NOMO-1 treated with DMSO at 0.1 percent for 48 hours (cell line): Measurements from ENCODE around the gene PKN3.
"Not testable (repeated sequence)": the region's sequence is repeated elsewhere in the genome, so short reads cannot be mapped to it uniquely, and the experiment has no call there.

Experiments
- DNase-seq: peaks from one replicate; lab custom pipeline; 2025; ENCODE audit not compliant: unreplicated experiment; lab: John Stamatoyannopoulos, UW

PKN3 gene

DNA sequence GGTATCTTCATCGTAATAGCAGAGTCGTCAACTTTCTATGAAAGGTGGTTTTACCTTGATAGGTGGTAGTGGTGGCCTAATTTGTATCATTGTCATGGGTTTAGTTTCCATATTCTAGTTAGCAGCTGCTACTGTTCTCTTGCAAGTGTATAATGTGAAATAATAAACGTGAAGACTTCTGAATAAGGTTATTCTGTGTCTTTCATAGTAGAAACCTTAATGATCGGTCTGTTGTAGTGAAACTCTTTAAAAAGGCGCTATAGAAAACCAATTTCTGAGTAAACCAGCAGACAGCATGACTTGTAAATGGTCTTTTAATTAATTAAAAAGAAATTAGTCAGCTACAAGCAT, 11.6 kb upstream of the PKN3 start:
- no peak for DNase-seq

DNA sequence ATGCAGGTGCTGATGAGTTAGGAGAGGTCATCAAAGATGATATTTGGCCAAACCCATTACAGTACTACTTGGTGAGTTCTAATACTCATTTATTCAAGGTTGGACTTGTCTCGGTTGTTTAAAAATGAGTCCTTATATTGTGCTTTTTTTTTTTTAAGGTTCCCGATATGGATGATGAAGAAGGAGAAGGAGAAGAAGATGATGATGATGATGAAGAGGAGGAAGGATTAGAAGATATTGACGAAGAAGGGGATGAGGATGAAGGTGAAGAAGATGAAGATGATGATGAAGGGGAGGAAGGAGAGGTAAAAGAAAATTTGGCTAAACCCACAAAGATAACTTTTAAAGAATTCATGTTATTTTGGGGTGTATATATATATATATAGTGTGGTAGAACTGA, 8.6 kb upstream of the PKN3 start:
- not testable (repeated sequence) for DNase-seq

DNA sequence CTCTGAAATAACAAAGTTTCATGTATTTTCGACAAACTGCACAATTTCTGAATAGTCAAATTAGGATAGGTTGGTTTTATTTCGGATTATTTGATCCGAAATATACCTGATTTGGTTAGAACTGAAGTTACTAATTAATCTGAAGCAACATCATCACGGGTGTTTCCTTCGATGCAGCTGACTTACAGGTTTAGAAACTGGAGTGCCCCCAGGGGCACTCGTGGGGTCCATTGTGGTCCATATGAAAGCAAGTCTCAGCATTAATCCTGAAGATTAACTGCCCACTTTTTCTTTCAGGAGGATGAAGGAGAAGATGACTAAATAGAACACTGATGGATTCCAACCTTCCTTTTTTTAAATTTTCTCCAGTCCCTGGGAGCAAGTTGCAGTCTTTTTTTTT, 8.0 kb upstream of the PKN3 start:
- no peak for DNase-seq

DNA sequence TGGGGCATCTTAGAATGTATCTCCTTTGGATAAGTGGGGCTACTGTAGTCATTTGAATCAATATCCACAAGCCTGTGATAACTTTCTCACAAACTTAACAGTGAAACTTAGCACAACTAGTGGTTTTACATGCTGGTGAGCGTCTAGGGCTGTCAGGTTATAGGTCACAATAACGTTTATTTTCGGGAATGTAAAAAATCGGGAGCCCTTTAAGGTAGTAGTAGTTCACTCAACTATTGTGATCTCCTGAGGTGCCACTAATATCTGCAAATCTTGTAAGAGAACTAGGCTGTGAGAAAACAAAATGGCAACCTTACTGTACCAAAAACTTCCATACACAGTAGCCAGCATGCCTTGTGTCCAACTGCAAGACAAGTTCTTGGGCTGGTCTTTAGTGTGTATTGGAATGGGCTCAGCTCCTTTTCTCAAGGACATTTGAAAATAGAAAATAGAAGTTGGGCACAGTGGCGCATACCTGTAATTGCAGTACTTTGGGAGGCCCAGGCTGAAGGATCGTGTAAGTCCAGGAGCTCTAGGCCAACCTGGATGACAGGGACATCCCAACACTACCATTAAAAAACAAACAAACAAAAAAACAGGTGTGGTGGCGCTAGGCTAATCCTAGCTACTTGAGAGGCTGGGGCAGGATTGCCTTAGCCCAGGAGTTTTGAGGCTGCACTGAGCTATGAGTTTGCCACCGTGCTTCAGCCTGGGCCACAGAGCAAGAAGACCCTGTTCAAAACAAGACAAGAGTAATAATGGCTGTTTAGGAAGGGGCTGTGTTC, 5.2 kb upstream of the PKN3 start:
- DNase-seq: no peak

DNA sequence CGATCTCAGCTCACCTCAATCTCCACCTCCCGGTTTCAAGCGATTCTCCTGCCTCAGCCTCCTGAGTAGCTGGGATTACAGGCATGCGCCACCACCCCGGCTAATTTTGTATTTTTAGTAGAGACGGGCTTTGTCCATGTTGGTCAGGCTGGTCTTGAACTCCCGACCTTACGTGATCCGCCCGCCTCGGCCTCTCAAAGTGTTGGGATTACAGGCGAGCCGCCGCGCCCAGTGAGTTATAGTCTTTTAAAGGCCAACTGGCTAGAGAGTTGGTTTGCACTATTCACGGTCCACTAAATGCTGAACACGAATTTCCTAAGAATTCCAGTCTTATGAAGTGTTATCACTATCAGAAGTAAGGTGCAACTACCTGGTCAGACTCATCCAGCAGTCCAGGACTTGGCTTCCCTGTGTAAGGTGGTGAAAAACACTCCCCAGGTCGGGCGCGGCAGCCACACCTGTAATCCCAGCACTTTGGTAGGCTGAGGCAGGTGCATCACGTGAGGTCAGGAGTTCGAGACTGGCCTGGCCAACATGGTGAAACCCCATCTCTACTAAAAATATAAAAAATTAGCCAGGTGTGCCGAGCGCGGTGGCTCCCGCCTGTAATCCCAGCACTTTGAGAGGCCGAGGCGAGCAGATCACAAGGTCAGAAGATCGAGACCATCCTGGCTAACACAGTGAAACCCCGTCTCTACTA, 3.1 kb upstream of the PKN3 start:
- not testable (repeated sequence) for DNase-seq

DNA sequence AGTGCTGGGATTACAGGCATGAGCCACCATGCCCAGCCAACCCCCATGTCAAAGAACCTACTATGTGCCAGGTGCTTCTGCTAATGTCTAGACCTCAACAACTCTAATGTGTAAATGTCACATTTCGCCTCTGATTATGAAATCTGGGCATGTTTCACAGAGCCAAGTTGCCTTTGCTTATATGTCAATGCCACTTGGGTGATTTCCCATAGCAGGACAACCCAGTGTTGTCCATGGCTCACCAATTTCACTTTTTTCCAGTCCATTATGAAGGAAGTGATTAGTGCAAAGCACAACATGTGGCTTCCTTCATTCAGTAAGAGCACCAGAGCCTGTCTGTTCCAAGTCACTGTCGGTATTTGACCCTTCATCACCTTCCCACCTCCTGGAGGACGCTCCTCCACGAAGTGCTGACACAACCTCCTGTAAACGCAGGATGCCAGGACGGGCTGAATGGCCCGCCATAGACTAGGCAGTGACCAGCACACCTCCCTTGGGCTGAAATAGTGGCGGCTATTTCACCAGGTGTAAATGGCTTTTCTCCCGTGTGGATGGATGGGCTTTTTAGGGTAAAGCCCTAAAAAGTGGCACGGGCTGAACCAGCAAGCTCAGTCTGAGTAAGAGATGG, 962 bp upstream of the PKN3 start:
- no peak for DNase-seq

DNA sequence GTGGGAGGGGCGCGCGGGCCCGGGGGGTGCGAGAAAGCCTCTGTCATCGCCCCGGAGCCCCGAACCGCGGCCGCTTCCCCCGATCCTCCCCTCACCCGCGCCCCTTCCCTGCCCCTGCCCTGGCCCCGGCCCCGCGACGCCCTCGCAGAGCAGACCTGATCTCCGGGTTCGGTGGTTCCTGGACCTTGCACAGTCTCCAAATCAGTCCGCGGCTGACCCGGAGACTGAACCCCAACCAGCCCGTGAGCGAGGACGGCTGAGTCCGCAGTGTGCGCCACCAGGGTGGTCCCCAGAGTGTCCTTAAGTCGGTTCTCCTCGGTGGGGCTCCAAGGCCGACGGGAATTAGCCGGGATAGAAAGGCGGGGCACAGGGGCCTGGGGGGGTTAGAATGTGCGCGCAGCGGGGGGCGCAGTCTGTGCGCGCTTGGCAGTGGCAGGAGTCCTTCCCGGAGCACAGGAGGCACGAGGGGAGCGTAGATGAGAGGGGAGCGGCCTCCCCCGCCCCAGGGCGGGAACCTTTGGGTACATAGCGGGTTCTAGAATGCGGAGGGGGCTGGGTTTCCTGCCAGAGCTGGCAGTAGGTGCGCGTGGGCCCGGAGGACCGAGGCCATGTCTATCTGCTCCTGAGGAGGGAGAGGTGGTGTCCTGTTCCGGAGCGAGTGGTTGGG, 779 bp downstream of the PKN3 start:
- no peak for DNase-seq

DNA sequence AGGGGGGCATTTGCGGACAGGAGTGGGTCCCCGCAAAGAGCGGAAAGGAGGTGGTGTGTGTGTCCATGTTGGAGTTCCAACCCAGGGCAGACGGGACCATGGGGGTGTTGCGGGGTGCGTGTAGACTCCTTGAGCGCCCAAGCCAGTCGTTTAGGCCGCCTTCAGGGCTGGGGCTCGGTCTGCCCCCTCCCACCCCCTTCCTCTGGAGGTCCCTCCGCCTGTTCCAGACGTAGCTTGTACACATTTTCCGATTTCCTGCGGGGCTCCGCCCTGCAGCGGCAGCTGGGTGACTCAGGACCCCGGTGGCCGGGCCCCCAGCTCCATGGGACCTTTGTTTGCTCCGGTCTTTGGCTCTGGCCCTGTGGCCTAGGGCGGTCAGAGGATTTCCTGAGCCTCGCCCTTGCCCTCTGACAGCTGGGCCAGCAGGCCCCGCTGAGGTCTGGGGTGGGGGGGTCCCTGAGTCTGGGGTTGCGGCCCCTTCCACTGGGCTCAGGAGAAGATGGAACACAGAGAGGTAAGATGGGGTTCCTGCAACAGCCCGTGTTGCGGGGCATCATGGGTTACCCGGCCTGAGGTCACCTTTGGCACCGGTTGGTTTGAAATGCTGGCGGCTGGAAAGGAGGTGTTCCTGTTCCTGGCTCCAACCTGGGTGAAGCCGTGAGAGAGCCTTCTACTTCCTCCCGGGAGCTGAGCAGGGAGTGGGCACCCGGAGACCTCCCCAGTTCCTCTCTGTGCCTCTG, 1.5 kb downstream of the PKN3 start:
- DNase-seq: no peak

DNA sequence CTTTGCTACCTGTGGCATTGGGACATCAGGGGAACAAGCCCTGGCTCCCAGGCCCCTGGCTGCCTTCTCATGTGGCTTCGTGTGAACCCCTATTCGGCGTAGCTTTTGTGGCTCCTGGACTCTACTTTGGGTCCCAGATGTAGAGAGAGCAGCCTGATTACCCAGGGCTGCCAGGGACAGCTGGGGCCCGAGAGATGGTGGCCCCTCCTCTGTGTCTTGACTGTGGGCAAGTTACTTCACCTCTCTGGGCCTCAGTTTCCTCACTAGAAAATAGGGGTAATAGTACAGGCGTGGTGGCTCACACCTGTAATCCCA, 2.0 kb downstream of the PKN3 start:
- no peak for DNase-seq

DNA sequence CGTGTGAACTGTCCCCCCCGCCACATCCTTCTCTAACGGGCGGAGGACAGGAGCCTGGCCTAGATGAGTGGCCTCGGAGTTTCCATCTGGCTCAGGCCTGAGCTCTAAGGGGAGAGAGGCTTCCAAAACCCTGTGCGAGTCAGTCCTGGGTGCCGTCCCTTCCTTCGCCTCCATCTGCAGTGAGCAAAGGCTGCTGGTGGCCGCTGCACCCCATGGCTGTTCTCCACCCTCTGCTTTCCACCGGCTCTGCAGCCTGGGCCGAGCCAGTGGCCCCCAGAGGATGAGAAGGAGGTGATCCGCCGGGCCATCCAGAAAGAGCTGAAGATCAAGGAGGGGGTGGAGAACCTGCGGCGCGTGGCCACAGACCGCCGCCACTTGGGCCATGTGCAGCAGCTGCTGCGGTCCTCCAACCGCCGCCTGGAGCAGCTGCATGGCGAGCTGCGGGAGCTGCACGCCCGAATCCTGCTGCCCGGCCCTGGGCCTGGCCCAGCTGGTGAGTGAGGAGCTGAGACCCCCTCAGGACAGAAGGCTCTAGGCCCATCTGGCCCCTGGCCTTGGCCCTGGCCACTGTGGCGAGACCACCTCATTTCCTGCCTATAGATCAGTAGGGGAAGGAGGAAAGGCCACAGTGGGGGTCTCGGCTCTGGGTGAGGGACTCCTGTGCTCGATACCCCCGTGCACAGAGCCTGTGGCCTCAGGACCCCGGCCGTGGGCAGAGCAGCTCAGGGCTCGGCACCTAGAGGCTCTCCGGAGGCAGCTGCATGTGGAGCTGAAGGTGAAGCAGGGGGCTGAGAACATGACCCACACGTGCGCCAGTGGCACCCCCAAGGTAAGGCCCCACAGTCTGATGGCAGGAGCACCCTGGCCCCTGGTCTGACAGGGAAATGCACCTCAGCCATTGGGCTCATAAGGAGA, 3.0 kb downstream of the PKN3 start:
- no peak for DNase-seq

DNA sequence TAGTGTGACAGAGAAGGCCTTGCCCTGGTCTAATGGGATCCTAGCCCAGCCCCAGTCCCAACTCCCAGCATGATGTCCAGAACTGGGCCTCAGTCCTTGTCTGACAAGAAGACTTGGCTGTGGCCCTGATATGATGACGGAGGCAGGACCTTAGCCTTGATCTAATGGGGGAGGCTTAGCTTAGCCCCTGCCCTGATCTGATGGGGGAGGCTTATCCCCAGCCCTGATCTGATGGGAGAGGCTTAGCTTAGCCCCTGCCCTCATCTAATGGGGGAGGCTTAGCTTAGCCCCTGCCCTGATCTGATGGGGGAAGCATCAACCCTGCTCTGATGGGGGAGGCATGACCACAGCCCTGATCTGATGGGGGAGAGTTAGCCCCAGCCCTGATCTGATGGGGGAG, 3.7 kb downstream of the PKN3 start:
- DNase-seq: no peak

DNA sequence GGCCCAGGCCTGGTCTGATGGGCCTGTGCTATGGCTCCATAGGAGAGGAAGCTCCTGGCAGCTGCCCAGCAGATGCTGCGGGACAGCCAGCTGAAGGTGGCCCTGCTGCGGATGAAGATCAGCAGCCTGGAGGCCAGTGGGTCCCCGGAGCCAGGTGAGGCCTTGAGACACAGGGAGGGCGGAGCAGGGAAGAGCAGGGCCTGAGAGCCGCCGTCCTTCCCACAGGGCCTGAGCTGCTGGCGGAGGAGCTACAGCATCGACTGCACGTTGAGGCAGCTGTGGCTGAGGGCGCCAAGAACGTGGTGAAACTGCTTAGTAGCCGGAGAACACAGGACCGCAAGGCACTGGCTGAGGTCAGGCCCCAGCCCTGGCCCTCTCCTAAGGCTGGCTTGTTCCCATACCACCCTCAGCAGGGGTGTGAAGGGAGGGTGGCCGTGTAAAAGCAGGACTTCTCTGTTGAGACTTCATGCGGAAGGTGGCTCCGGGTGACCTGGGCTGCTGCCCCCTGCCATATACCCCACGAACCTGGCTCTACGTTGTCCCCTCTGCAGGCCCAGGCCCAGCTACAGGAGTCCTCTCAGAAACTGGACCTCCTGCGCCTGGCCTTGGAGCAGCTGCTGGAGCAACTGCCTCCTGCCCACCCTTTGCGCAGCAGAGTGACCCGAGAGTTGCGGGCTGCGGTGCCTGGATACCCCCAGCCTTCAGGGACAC, 4.5 kb downstream of the PKN3 start:
- no peak for DNase-seq

DNA sequence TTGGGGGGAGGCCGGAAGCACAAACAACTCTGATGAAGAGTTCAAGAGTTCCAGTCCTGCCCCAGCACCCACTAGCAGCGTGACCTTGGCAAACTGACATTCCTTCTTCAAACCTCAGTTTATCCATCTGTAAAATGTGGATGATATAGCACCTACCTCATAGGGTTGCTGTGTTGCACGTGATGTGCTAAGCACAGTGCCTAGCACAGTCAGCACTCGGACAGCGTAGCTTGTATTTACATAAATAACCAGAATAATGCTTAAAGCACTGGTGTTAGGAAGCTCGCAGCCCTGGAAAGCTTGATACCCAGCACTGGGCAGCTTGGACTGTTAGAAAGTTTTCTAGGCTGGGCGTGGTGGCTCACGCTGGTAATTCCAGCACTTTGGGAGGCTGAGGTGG, 5.1 kb downstream of the PKN3 start:
- no peak for DNase-seq

DNA sequence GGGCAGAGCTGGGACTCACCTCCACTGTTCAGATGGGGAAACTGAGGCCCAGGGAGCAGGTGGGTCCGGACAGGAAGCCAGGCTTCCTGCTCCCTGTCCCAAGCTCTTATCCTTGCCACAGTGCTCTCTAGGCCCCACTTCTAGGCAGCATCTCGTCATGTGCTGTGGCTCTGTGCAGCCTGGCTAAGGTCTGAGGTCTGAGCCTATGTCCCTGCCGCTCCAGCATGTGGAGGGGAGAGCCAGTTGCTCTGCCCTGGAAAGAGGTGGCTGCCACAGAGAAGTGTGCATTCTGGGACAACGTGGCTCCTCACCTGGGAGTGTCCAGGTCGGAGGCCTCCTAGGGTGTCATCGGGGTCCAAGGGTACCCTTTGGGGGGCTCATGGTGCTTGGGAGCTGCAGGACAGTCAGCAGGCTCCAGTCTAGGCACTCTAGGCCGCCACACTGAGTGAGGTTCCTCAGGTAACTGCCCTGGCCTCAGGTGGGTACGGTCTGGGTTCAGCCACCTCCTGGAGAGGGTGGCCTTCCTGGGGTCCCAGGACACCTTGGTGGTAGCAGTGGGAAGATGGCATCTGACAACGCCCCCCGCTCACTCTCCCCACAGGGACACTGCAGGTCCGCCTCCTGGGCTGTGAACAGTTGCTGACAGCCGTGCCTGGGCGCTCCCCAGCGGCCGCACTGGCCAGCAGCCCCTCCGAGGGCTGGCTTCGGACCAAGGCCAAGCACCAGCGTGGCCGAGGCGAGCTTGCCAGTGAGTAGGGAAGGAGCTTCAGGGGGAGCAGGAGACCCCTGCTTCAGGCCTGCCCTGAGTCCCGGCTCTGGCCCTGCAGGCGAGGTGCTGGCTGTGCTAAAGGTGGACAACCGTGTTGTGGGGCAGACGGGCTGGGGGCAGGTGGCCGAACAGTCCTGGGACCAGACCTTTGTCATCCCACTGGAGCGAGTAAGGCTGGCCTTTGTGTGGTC, 10.4 kb downstream of the PKN3 start:
- DNase-seq: no peak

DNA sequence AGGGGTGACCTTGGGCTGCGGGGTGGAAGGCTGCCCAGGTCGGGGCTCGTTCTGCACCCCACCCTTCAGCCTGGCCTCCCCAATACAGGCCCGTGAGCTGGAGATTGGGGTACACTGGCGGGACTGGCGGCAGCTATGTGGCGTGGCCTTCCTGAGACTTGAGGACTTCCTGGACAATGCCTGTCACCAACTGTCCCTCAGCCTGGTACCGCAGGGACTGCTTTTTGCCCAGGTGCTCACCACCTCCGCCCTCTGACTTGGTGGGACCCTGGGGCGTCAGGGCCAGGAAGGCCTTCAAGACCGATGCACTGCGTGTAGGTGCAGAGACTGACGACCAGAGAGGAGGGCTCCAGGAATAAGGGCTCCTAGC, 11.1 kb downstream of the PKN3 start:
- DNase-seq: no peak

DNA sequence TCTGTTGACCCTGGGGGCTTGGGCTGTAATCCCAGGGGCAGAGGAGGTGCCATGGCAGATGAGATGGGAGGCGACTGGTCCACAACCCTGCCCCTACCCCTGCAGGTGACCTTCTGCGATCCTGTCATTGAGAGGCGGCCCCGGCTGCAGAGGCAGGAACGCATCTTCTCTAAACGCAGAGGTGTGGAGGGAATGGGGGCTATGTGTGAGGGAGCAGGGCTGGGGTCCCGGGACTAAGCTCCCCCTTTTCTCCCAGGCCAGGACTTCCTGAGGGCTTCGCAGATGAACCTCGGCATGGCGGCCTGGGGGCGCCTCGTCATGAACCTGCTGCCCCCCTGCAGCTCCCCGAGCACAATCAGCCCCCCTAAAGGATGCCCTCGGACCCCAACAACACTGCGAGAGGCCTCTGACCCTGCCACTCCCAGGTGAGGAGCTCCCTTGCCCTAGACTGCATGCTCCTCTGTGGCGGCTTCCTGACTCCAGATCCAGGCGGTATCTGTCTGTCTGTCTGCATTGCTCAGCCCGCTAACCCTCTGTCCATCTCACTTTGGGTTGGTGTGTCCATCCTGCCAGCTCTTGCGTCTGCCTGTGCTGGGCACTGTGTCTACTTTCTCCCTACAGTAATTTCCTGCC, 11.8 kb downstream of the PKN3 start:
- no peak for DNase-seq

DNA sequence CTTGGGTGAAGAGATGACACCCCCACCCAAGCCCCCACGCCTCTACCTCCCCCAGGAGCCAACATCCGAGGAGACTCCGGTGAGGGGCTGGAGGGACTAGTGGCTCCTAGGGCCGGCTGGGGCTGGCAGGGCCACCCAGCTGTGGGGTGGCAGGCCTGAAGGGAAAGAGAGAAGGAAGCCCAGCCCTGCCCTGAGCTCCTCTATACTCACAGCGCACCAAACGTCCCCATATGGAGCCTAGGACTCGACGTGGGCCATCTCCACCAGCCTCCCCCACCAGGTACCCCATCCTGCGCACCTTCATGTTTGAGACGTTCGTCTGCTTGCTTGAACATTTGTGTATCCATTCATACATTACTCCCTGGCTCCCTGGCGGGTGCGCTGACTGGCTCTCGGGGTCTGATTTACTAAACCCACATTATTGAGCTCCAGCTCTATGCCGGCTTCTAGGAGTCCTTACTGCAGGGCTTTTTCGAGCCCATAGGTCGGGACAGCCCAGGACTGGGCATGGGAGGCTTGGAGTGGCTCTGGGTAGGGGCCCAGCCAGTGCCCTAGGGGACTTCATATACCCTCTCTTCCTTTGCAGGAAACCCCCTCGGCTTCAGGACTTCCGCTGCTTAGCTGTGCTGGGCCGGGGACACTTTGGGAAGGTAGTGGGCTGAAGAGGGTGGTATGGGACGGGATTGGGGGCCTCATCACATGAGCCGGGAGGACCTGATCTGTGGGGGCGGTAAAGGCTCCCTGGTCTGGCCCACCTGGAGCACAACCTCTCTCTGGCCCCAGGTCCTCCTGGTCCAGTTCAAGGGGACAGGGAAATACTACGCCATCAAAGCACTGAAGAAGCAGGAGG, 12.5 kb downstream of the PKN3 start:
- no peak for DNase-seq
